Trophoblast cell (in vitro differentiated cells and primary cell): Measurements from ENCODE around the gene AAGAB.
A peak's percentile ranks its signal among the peaks of the same experiment; 100 is the strongest.
"Not testable (repeated sequence)": the region's sequence is repeated elsewhere in the genome, so short reads cannot be mapped to it uniquely, and the experiment has no call there.

Source experiments
- DNase-seq, 2 donors: peaks; one replicate each; pipeline ENCODE4 v3.0.0-alpha.2; 2016
- H2AFZ ChIP-seq: 2 replicates; pipeline ENCODE4 v1.6.1; 2013; ENCODE audit warnings: low read length, moderate library complexity, mild to moderate bottlenecking; ENCODE audit not compliant: insufficient read depth, poor library complexity
- H2AK5ac ChIP-seq: 2 replicates; pipeline ENCODE4 v1.6.1; 2013; ENCODE audit warnings: mild to moderate bottlenecking, low read length
- H2BK120ac ChIP-seq: 2 replicates; pipeline ENCODE4 v1.6.1; 2013; ENCODE audit warnings: low read length, mild to moderate bottlenecking, moderate library complexity; ENCODE audit not compliant: insufficient read depth, poor library complexity
- H2BK12ac ChIP-seq: 2 replicates; pipeline ENCODE4 v1.6.1; 2013; ENCODE audit warnings: mild to moderate bottlenecking, low read length, moderate library complexity
- H2BK5ac ChIP-seq: 2 replicates; pipeline ENCODE4 v1.6.1; 2013; ENCODE audit warnings: low read length, low read depth, moderate library complexity, mild to moderate bottlenecking; ENCODE audit not compliant: poor library complexity
- H3K14ac ChIP-seq: 2 replicates; pipeline ENCODE4 v1.6.1; 2013; ENCODE audit warnings: mild to moderate bottlenecking, low read length
- H3K18ac ChIP-seq: 2 replicates; pipeline ENCODE4 v1.6.1; 2013; ENCODE audit warnings: mild to moderate bottlenecking, low read length
- H3K23ac ChIP-seq: 2 replicates; pipeline ENCODE4 v1.6.1; 2013; ENCODE audit warnings: low read length
- H3K27ac ChIP-seq: 2 replicates; pipeline ENCODE4 v1.5.1; 2013; ENCODE audit warnings: low read depth, mild to moderate bottlenecking, inconsistent platforms, low read length, moderate library complexity
- H3K27me3 ChIP-seq: 2 replicates; pipeline ENCODE4 v1.6.1; 2013; ENCODE audit warnings: inconsistent platforms, mild to moderate bottlenecking, low read length, moderate library complexity; ENCODE audit not compliant: insufficient read depth
- H3K36me3 ChIP-seq, 2 experiments: 1 replicate in 1 of 2; 2 replicates in 1 of 2; pipeline ENCODE4 v1.6.1; 2013; ENCODE audit warnings: low read length in 2 of 2, mild to moderate bottlenecking in 2 of 2, moderate library complexity in 1 of 2; ENCODE audit not compliant: insufficient read depth in 2 of 2, control insufficient read depth in 1 of 2
- H3K4ac ChIP-seq: 2 replicates; pipeline ENCODE4 v1.6.1; 2013; ENCODE audit warnings: low read depth, mild to moderate bottlenecking, low read length, moderate library complexity
- H3K4me1 ChIP-seq, 2 experiments: 1 replicate in 1 of 2; 2 replicates in 1 of 2; pipeline ENCODE4 v1.6.1; 2013; ENCODE audit warnings: low read length in 2 of 2, mild to moderate bottlenecking in 2 of 2, moderate library complexity in 1 of 2; ENCODE audit not compliant: insufficient read depth in 2 of 2, control insufficient read depth in 1 of 2
- H3K4me2 ChIP-seq: 2 replicates; pipeline ENCODE4 v1.6.1; 2013; ENCODE audit warnings: inconsistent platforms, mild to moderate bottlenecking, low read length, moderate library complexity
- H3K4me3 ChIP-seq: 2 replicates; pipeline ENCODE4 v1.5.1; 2013; ENCODE audit warnings: mild to moderate bottlenecking, low read depth, low read length, inconsistent platforms
- H3K79me1 ChIP-seq: one replicate; pipeline ENCODE4 v1.6.1; 2013; ENCODE audit warnings: low read length
- H3K79me2 ChIP-seq: 2 replicates; pipeline ENCODE4 v1.6.1; 2013; ENCODE audit warnings: low read length, mild to moderate bottlenecking; ENCODE audit not compliant: control insufficient read depth, insufficient read depth, poor library complexity
- H3K9ac ChIP-seq: 2 replicates; pipeline ENCODE4 v1.6.1; 2013; ENCODE audit warnings: mild to moderate bottlenecking, low read length
- H3K9me3 ChIP-seq: 2 replicates; pipeline ENCODE4 v1.6.1; 2013; ENCODE audit warnings: low read depth, mild to moderate bottlenecking, control low read depth, inconsistent platforms, low read length; ENCODE audit not compliant: insufficient read depth
- H4K12ac ChIP-seq: 2 replicates; pipeline ENCODE4 v1.6.1; 2013; ENCODE audit warnings: low read depth, mild to moderate bottlenecking, low read length, moderate library complexity
- H4K8ac ChIP-seq: 2 replicates; pipeline ENCODE4 v1.6.1; 2013; ENCODE audit warnings: low read depth, mild to moderate bottlenecking, low read length, moderate library complexity
- H4K91ac ChIP-seq: one replicate; pipeline ENCODE4 v1.6.1; 2013; ENCODE audit warnings: low read depth, mild to moderate bottlenecking, low read length, moderate library complexity
- WGBS: extraction: QIAGEN DNeasy Blood & Tissue Kit; methylation state at CpG from one replicate; pipeline ENCODE4 v1.1.7; 2013; ENCODE audit warnings: missing lambda C conversion rate; ENCODE audit not compliant: insufficient read length, insufficient coverage; ENCODE audit errors: extremely low coverage; 5-methylcytosine and 5-hydroxymethylcytosine counted together

Gene AAGAB

DNA sequence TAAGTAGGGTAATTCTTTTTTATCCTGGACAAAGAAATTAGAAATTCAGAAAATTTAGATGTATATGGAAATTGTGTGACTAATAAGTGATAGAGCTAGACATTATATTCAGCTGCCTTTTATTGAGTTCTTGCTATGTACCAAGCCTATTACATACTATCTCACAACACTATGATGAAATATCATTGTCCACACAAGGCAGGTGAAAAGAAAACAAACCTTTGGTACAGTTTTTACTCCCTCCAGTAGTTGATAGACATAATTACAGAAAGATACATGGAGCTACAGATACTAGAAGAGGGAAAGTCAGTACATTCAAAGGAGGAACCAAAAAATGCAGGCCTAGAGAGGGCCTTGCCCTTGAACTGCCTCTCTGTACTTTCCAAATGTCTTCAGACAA is 4.9 kb upstream of the AAGAB start:
- no peak for DNase-seq
- Histone ChIP-seq H3K14ac (no peak overlapping the region), H2AFZ (no peak overlapping the region), H3K4me3 (no peak overlapping the region), H4K12ac (no peak overlapping the region), H3K18ac (no peak overlapping the region), H3K36me3 (no peaks in the 10 kb centered on the region), H3K9ac (no peak overlapping the region), H2BK12ac (no peak overlapping the region), H2BK5ac (no peak overlapping the region), H3K79me2 (peaks cover under 1% of the 10 kb centered on the region), H3K27me3 (no peaks in the 10 kb centered on the region), H2BK120ac (no peak overlapping the region), H3K79me1 (peaks cover 4% of the 10 kb centered on the region), H3K4me1 (no peaks in the 10 kb centered on the region), H4K91ac (no peak overlapping the region), H3K4ac (no peak overlapping the region), H3K27ac (no peak overlapping the region), H4K8ac (no peak overlapping the region), H3K4me2 (no peak overlapping the region), H3K9me3 (no peaks in the 10 kb centered on the region), H2AK5ac (no peak overlapping the region), H3K23ac (no peak overlapping the region)

GRCh38 chr15:67258412-67258811 is 4.0 kb upstream of the AAGAB start:
- H3K79me2 ChIP-seq, H3K23ac ChIP-seq, H3K4me2 ChIP-seq, H4K8ac ChIP-seq, H3K27me3 ChIP-seq, H3K9ac ChIP-seq, H2BK120ac ChIP-seq, H2BK12ac ChIP-seq, DNase-seq, H3K27ac ChIP-seq, H3K79me1 ChIP-seq, H3K36me3 ChIP-seq, H2AFZ ChIP-seq, H4K12ac ChIP-seq, H2BK5ac ChIP-seq, H3K4me1 ChIP-seq, H3K18ac ChIP-seq, H3K14ac ChIP-seq, H3K4ac ChIP-seq, H3K4me3 ChIP-seq, H2AK5ac ChIP-seq, H3K9me3 ChIP-seq, H4K91ac ChIP-seq: not testable (repeated sequence)
- no CpG with 5 or more reads among the region's 3 CpGs for WGBS

DNA sequence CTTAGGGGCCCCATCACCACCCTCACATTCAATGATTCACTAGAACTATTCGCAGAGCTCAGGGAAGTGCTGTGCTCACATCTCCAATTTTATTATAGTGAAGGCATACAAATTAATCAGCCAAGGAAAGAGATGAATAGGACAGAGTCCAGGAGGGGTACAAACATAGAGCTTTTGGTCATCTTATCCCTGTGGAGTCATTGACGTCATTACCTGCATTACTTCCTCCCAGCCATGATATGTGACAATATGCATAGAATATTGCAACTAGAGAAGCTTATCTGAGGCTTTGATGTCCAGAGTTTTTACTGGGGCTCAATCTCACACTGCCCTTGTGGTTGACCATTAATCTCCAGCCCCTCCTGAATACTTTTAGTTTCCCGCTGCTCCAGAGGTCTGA is 1.6 kb upstream of the AAGAB start:
- Histone ChIP-seq H2BK5ac (no peak overlapping the region), H3K27me3 (no peaks in the 10 kb centered on the region), H3K79me1 (peaks cover 7% of the 10 kb centered on the region), H3K4me3 (no peak overlapping the region), H2AFZ (no peak overlapping the region), H3K9ac (no peak overlapping the region), H2BK120ac (no peak overlapping the region), H3K9me3 (no peaks in the 10 kb centered on the region), H3K4me1 (peaks cover 0 to 7% of the 10 kb centered on the region in 2 experiments), H3K4ac (no peak overlapping the region), H2AK5ac (no peak overlapping the region), H4K8ac (no peak overlapping the region), H2BK12ac (no peak overlapping the region), H3K23ac (no peak overlapping the region), H3K79me2 (peaks cover 9% of the 10 kb centered on the region), H3K14ac (no peak overlapping the region), H4K12ac (no peak overlapping the region), H3K4me2 (no peak overlapping the region), H3K18ac (no peak overlapping the region), H3K27ac (no peak overlapping the region), H4K91ac (no peak overlapping the region), H3K36me3 (no peaks in the 10 kb centered on the region)
- peak in 1 of 2 donors; percentile 28 for DNase-seq
- WGBS = no CpG with 5 or more reads among the region's 3 CpGs

DNA sequence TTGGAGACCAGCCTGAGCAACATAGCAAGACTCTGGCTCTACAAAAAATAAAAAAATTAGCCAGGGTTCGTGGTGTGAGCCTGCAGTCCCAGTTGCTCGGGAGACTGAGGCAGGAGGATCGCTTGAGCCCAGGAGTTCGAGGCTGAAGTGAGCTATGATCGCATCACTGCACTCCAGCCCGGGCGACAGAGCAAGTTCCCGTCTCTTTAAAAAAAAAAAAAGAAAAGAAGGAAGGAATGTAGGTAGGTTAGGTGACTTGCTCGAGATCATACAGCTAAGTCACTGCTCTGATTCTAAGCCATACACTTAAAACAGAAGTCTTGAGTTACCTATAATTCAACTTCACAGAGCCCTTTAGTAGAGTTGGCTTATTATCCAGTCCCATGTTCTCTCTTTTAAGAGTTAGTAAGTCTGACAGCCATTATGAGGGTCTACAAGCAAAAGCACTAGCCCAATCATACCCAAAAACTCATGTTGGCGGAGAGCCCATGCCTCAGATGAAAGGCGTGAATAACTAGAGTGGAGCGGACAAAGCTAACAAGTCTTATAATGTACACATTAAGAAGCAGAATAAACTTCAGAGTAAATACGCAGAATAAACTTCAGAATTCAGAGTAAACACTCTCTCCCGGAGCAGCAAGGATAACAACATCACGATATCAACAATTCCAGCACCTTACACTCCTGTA is 768 bp downstream of the AAGAB start:
- H3K9ac ChIP-seq = peak overlapping the region; percentile 96
- H3K36me3 ChIP-seq = no peaks in the 10 kb centered on the region
- no CpG with 5 or more reads among the region's 15 CpGs for WGBS
- peak overlapping the region; percentile 72 for H4K91ac ChIP-seq
- H3K23ac ChIP-seq = no peak overlapping the region
- H2BK12ac ChIP-seq = peak overlapping the region; percentile 29
- no peak overlapping the region for H3K14ac ChIP-seq
- no peaks in the 10 kb centered on the region for H3K9me3 ChIP-seq
- H3K18ac ChIP-seq = peak overlapping the region; percentile 52
- H3K4me2 ChIP-seq = peak overlapping the region; percentile 84
- H3K79me1 ChIP-seq = peaks cover 7% of the 10 kb centered on the region
- no peak overlapping the region for H2BK120ac ChIP-seq
- peak overlapping the region; percentile 73 for H3K4ac ChIP-seq
- peak overlapping the region; percentile 93 for H3K27ac ChIP-seq
- DNase-seq = peak in 1 of 2 donors; percentile 44
- peaks cover 0 to 7% of the 10 kb centered on the region in 2 experiments for H3K4me1 ChIP-seq
- H2AFZ ChIP-seq = no peak overlapping the region
- peak overlapping the region; percentile 86 for H2BK5ac ChIP-seq
- no peak overlapping the region for H2AK5ac ChIP-seq
- peak overlapping the region; percentile 94 for H3K4me3 ChIP-seq
- H3K27me3 ChIP-seq = no peaks in the 10 kb centered on the region
- no peak overlapping the region for H4K12ac ChIP-seq
- H4K8ac ChIP-seq = no peak overlapping the region
- peaks cover 9% of the 10 kb centered on the region for H3K79me2 ChIP-seq
